Measurements from ENCODE around the gene SFTA2. TPM values are rescaled to one million over a fixed set of nuclear protein-coding genes. Genes with fewer than 3 reads are reported as not detected.
"Not testable (repeated sequence)": the region's sequence is repeated elsewhere in the genome, so short reads cannot be mapped to it uniquely, and the experiment has no call there.

The SFTA2 gene
- polyA plus RNA-seq, 3 donors, result 0.42 to 6.6 TPM; not detected in 1

DNA sequence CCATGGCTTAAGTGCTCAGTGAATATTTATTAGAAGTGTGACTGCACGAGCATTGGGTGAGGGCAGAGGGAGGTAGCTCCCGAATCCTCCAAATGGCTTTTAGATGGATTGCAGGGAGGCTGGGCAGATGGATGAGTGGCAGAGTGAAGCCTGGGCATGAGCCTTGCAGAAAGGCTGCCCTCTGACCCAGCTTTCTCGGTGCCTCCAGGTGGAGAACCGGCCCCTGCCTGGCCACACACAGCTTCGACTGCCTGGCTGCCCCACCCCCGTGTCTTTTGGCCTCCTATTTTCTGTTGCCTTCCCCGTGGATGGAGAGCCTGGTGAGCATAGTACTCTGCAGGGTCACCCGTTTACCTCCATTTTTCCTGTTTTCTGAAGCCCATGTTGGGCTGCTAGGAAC lies 14.5 kb downstream of the SFTA2 start:
- H3K27ac ChIP-seq (ENCODE audit: low read depth, low read length), result no peak overlapping the region
- 90 to 91% (median 90%) methylated on average over 8 of the region's 8 CpGs for WGBS, 3 donors

DNA sequence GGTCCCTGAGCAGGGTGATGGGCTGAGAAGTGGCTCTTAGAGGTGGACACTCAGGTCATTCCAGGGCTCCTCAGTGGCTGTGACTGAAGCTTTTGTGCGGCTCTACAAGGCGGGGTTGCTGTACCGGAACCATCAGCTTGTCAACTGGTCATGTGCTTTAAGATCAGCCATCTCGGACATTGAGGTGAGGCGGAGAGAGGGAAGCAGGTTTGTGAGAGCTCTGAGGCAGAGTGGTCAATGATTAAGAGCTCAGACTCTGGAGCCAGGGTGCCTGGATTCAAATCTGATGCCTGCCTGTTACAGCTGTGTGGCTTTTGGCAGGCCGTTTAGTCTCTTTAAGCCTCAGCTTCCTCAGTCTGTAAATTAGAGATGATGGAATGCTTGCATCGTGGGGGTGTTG lies 14.9 kb downstream of the SFTA2 start:
- WGBS, 3 donors, result 93 to 94% (median 93%) methylated on average over 7 of the region's 7 CpGs
- no peak overlapping the region for H3K27ac ChIP-seq (ENCODE audit: low read depth, low read length)

DNA sequence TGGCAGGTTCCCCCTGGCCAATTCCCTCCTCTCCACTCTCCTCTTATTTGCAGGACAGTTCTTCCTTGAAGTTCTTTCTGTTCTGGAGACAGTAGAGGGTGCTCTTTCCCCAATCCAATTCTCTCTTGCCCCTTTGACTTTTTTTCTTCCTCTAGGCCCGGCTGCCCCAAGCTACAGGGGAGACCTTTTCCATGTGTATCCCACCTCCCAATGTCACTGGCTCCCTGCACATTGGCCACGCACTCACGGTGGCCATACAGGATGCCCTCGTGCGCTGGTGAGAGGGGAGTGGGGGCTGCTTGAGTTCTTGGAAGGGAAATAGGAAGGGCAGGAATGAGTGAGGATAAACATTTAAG lies 16.4 kb downstream of the SFTA2 start:
- no peak overlapping the region for H3K27ac ChIP-seq (ENCODE audit: low read depth, low read length)
- 7 to 23% (median 15%) methylated on average over 5 of the region's 5 CpGs for WGBS, 3 donors

DNA sequence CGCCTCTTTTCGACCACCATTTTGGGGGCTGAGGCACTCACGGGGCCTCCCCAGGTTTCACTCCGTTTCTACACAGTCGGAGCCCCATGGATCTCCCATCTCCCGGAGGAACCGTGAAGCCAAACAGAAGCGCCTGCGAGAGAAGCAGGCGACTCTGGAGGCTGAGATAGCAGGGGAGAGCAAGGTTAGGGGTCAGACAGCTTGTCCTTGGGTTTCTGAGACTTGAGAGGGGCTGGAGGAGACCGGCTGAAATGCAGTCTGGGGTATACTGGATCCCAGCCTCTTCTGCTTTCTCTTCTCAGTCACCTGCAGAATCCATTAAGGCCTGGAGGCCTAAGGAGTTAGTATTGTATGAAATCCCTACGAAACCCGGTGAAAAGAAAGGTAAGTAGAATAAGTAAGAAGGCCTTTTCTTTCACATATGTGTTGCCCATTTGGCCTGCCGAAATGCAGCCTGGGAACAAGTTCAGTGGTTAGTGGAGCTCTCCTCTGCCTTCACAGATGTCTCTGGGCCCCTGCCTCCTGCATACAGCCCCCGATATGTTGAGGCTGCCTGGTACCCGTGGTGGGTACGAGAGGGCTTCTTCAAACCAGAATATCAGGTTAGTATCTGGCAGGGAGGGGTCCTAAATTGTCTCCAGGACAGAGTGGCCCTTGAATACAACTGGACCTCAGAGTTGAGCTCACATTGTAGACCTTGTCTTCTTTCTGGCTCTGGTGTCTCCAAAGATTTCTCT lies 16.9 kb downstream of the SFTA2 start:
- 26 to 47% (median 28%) methylated on average over 17 of the region's 17 CpGs for WGBS, 3 donors
- H3K27ac ChIP-seq (ENCODE audit: low read depth, low read length), result peak overlapping the region; percentile 29

DNA sequence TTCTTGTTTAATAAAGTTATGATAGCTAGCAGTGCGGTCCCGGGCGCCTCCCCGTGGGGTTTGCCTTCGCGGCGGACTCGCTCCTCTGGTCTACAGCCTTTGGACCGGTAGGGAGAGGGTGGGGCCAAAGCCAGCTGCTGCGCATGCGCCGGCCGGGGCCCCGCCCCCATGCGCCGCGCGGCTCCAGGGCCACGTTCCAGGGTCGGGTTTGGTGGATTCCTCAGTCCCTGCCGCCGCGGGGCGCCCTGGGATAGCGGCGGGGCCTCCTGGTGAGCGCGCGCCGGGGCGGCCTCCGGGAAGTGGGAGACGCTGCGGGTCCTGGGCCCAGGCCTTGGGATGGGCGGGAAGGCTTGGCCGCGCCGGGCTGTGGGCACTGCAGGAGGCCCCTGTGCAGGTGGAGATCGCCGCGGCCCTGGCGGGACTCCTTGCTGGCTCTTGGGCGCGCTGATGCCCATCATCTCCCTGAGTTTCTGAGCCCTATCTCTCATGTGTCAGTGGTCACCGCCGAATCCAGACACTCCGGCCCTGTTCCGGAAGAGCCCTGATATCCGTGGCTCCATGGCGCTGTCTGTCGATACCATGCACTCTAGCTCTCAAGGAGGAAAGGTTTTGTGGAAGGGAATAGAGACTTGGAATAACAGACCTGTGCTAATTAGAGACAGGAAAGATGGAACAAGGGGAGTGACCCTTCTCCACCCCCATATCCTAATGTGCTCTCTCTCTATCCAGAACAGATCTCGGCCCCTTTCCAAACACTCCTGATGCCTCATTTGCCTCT lies 17.7 kb downstream of the SFTA2 start, which contains the start of gene VARS2:
TSS of gene VARS2 (plus strand) at position 163 of the 778 bp plus-strand sequence. CDS start at position 762, 599 bp downstream.
- WGBS, 3 donors, result 0 to 1% (median 1%) methylated on average over 50 to 52 of the region's 52 CpGs
- peak within 1 kb of the TSS; percentile 29 for H3K27ac ChIP-seq (ENCODE audit: low read depth, low read length)

DNA sequence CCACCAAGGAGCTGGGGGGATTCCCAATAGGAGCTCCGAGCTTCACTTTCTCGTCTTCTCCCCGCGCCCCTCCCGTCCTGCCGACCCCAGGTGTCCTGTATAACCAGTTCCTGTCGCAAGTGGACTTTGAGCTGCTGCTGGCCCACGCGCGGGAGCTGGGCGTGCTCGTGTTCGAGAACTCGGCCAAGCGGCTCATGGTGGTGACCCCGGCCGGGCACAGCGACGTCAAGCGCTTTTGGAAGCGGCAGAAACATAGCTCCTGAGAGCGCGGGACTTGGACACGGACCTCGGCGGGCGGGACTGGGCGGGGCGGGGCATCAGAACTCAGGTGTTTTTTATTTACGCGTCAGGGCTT lies 18.3 kb downstream of the SFTA2 start:
- 0 to 11% (median 10%) methylated on average over 28 to 31 of the region's 31 CpGs for WGBS, 3 donors
- no peak overlapping the region for H3K27ac ChIP-seq (ENCODE audit: low read depth, low read length)

DNA sequence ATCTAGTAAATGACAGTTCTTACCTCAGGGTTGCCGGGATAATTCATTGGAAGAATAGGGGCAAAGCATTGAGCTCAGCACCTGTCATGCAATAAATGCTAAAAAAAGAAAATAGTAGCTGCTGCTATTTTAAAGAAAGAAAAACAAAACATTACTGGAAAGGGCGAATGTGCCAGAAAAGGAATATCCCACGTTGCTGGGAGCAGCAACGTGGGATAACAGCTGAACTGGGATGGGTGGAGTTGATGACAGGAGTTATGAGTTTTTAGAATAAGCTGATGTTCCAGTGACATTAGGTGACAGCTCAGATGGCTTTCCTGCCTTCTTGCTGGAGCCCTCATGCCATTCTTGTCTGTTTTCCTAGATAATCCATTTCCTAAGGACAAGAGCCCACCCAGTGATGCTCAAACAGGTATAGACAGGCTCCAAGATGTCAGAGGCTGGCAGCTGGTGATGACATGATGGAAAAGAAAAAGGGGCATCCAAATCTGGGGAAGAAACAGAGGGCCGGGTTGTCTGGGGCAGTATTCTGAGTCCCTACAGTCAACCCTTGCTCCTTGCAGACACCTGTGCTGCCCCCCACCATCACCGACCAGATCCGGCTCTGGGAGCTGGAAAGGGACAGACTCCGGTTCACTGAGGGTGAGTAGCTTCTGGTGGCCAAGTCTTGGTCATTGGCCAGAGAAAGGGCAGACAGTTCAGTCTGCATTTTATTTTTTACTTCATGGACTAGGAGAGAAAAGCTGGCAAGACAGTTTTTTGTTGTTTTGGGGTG lies 19.0 kb downstream of the SFTA2 start:
- WGBS, 3 donors, result 84 to 90% (median 87%) methylated on average over 8 of the region's 8 CpGs
- H3K27ac ChIP-seq (ENCODE audit: low read depth, low read length), result no peak overlapping the region

DNA sequence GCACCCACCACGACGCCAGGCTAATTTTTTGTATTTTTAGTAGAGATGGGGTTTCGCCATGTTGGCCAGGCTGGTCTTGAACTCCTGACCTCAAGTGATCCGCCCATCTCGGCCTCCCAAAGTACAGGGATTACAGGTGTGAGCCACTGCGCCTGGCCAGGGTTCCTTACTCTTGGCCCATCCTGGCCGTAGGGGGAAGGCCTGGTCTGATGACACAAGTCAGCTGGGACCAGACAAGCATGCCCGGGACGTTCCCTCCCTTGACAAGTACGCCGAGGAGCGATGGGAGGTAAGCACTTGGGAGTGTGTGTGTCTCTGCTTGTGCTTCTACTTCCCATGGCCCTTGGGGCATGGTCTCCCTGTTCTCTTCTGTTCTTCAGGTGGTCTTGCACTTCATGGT lies 21.5 kb downstream of the SFTA2 start:
- WGBS, 3 donors, result 90 to 95% (median 91%) methylated on average over 12 of the region's 12 CpGs
- H3K27ac ChIP-seq (ENCODE audit: low read depth, low read length), result not testable (repeated sequence)

DNA sequence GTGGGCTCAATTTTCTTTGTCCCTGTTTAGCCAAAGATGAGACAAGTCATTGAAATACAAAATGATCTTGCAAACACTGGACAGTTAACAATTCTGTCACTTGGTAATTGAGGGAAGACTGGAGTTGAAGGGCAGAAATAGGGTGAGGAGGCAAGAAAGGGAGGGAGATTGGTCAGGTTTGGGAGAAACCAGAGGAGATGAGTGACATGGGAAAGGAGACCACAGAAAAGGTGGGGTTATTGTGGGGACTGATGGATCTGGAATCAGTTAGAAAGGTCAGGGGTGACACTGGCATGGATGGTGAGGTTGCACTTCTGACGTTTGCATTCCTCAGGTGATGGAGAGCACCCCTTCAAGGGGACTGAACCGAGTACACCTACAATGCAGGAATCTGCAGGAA lies 23.3 kb downstream of the SFTA2 start:
- 19 to 27% (median 25%) methylated on average over 2 of the region's 2 CpGs for WGBS, 3 donors
- H3K27ac ChIP-seq (ENCODE audit: low read depth, low read length), result no peak overlapping the region

DNA sequence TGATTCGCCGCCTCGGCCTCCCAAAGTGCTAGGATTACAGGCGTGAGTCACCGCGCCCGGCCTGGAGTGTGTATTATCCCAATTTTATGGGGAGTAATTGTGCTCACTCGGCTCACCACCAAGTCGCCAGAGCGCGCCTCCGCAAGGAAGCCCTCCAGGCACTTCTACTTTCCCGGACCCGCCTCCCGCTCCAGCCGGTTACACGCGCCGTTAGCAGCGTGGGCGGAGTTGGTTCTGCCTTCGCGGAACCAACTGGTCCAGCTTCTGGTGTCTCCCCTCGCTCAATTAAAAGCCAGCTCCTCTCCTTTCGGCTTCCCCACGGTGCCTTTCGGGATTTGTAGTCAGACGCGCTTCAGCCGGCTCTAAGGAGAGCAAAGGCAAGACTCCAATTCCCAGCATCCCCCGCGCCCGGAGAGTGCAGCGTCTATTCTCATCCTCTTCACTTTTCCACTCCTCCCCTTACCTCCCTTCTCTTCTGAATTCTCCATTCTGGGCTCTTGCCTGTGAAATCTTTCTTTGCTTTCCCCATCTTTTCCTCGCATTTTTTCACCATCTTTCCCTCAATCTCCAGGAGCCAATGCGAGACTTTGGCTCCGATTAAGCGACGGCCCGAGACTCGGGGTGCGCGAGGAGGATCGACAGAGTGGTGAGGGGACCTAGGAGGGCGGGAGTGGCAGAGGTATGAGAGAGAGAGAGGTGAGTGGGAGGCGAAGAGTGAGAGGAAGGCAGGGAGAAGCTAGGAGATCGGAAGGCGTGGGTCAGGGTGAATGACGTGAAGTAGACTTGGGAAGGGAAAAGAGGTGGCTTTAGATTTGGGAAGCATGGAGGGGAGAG lies 24.0 kb downstream of the SFTA2 start, which contains the start of gene GTF2H4:
TSS of gene GTF2H4 (plus strand) at position 450 of the 834 bp plus-strand sequence.
- 0 to 1% (median 1%) methylated on average over 49 of the region's 49 CpGs for WGBS, 3 donors
- no peak within 1 kb of the TSS for H3K27ac ChIP-seq (ENCODE audit: low read depth, low read length)

DNA sequence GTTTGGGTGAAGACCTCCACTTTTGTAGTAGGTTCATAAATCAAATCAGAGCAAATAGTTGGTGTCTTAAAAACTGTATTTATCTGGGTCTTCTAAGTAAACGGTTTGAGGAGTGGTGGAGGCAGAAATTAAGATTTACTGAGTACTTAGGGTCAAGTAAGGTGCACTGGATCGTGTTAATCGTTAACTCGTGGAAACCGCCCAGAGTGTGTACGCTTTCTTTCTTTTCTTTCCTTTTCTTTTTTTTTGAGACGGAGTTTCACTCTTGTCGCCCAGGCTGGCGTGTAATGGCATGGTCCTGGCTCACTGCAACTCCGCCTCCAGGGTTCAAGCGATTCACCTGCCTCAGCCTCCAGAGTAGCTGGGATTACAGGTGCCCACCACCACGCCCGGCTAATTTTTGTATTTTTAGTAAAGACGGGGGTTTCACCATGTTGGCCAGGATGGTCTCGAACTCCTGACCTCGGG lies 24.6 kb downstream of the SFTA2 start:
- not testable (repeated sequence) for H3K27ac ChIP-seq (ENCODE audit: low read depth, low read length)
- 24 to 49% (median 45%) methylated on average over 16 of the region's 16 CpGs for WGBS, 3 donors

DNA sequence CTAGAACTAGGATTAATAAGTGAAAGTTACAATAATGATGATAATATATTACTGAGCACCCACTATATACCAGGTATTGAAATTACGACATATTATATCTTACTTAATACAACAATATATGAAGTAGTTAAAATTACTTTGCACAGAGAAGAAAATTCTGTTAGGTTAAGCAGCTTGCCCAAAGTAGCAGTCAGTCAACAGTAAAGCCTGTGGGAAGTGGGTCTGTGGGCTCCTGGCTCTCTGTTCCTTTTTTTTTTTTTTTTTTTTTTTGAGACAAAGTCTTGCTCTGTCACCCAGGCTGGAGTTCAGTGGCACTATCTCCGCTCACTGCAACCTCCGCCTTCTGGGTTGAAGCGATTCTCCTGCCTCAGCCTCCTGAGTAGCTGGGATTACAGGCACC lies 28.7 kb downstream of the SFTA2 start:
- WGBS, 3 donors, result 68 to 85% (median 79%) methylated on average over 4 of the region's 4 CpGs
- no peak overlapping the region for H3K27ac ChIP-seq (ENCODE audit: low read depth, low read length)

DNA sequence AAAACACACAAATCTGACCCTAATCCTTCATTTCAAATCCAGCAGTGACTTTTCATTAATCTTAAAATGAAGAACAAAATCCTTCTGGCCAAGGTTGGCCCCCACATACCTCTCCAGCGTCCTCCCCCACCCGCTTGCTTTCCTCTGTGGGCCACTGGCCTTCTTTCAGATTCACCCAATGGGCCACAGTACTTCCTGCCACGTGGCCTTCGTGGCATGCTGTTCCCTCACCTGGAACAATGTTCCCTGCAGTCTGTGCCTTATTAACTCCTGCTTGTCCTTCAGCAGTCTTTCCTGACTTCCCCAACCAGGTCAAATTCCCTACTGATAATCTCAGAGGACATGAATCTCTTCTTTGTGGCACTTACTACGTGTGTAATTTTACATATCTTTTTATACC lies 29.3 kb downstream of the SFTA2 start:
- 34 to 52% (median 39%) methylated on average over 5 of the region's 5 CpGs for WGBS, 3 donors
- no peak overlapping the region for H3K27ac ChIP-seq (ENCODE audit: low read depth, low read length)

DNA sequence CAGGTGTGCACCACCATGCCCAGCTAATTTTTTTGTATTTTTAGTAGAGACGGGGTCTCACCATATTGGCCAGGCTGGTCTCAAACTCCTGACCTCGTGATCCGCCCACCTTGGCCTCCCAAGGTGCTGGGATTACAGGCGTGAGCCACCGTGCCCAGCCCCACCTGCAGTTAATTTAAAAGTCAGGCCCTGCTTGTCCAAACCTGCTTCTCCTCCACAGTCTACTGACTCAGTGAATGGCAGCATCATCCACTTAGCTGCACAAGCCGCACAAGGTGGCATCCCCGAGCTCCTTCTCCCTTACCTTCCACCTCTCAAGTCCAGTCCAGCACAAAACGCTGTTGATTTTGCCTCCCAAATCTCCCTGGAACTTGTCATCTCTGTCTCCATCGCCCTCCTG lies 29.8 kb downstream of the SFTA2 start:
- H3K27ac ChIP-seq (ENCODE audit: low read depth, low read length), result not testable (repeated sequence)
- WGBS, 3 donors, result 72 to 79% (median 78%) methylated on average over 9 of the region's 9 CpGs

DNA sequence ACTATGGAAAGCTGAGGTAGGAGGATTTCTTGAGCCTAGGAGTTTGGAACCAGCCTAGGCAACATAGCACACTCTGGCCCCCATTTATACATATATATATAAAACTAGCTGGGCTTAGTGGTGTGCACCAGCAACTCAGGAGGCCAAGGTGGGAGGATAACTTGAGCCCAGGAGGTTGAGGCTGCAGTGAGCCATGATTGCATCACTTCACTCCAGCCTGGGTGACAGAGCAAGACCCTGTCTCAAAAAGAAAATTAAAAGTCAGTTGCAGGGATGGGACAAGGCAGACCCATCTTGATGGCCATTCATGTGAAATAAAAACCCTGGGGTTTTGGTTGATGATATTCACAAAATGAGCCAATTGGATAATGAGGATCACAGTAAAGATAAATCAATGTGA lies 30.5 kb downstream of the SFTA2 start:
- H3K27ac ChIP-seq (ENCODE audit: low read depth, low read length), result no peak overlapping the region

DNA sequence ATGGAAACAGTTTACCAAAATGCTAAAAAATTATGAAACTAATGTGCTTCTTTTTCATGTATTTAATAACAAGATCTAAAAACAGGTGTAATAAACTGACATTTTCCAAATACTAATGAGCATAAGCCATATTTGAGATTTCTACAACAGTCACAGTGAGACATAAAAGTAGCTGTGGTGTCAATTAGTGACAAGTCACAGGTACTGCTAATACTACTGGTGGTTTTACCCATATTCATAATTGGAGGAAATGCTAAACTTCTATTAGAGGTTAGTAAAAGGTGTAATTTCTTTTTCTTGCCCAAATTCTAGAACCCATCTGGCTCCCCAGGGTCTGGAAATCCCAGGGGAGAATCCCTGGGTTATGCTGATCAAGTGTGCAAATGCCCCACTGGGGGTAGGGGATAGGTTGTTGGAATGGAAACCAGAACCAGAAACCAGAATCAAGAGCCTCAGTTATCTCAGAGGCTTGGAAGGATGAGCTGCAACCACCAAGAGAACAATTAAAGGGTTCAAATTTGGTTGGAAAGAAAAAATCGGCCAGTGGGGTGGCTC lies 31.0 kb downstream of the SFTA2 start:
- 79 to 86% (median 81%) methylated on average over 1 of the region's 1 CpG for WGBS, 3 donors
- no peak overlapping the region for H3K27ac ChIP-seq (ENCODE audit: low read depth, low read length)

DNA sequence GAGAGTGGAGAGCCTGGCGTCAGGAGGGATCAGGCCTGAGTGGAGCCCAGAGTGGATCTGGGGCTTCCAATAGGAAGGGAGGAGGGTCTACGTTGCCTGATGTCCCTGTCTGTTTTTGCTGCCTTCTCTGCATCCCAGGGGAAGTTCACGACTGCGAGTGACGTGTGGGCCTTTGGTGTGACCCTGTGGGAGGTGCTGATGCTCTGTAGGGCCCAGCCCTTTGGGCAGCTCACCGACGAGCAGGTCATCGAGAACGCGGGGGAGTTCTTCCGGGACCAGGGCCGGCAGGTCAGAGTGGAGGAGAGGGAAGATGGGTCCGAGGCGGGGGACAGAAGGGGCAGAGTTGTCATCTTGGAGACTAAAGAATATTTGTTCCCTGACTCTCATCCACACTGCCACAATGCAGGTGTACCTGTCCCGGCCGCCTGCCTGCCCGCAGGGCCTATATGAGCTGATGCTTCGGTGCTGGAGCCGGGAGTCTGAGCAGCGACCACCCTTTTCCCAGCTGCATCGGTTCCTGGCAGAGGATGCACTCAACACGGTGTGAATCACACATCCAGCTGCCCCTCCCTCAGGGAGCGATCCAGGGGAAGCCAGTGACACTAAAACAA lies 33.1 kb downstream of the SFTA2 start:
- 78 to 83% (median 81%) methylated on average over 20 to 23 of the region's 23 CpGs for WGBS, 3 donors

DNA sequence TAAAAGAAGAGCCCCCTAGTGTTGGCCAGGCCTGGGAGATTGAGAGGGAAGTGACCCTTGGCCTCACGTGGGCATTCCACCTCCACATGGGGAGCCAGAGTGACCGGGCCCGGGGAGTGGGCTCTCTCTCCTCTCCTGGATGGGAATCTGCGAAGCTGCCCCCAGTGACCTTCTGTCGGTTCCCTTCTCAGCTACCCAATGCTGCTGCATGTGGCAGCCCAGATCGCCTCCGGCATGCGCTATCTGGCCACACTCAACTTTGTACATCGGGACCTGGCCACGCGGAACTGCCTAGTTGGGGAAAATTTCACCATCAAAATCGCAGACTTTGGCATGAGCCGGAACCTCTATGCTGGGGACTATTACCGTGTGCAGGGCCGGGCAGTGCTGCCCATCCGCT lies 34.1 kb downstream of the SFTA2 start:
- 89 to 90% (median 90%) methylated on average over 16 of the region's 16 CpGs for WGBS, 3 donors
- no peak overlapping the region for H3K27ac ChIP-seq (ENCODE audit: low read depth, low read length)

More for the DNA sequence above, 33.1 kb downstream of the SFTA2 start:
- H3K27ac ChIP-seq (ENCODE audit: low read depth, low read length), result no peak overlapping the region
